AG10803 (cell line): ENCODE measurements around the gene RHOBTB3.
A peak's percentile ranks its signal among the peaks of the same experiment; 100 is the strongest.

Experiments
- DNase-seq: peaks from one replicate; pipeline ENCODE4 v3.0.0; 2010; ENCODE audit warnings: low read depth
- H3K4me3 ChIP-seq: 2 replicates; pipeline ENCODE4 v1.5.1; 2011; ENCODE audit warnings: mild to moderate bottlenecking, low read length, control low read depth
- TF ChIP-seq, protein P1 (sequence below): conservative IDR thresholded peaks from 2 replicates; pipeline ENCODE4 v1.5.1; 2011; ENCODE audit warnings: mild to moderate bottlenecking, low read length, control low read depth, inconsistent platforms

RHOBTB3 gene

DNA sequence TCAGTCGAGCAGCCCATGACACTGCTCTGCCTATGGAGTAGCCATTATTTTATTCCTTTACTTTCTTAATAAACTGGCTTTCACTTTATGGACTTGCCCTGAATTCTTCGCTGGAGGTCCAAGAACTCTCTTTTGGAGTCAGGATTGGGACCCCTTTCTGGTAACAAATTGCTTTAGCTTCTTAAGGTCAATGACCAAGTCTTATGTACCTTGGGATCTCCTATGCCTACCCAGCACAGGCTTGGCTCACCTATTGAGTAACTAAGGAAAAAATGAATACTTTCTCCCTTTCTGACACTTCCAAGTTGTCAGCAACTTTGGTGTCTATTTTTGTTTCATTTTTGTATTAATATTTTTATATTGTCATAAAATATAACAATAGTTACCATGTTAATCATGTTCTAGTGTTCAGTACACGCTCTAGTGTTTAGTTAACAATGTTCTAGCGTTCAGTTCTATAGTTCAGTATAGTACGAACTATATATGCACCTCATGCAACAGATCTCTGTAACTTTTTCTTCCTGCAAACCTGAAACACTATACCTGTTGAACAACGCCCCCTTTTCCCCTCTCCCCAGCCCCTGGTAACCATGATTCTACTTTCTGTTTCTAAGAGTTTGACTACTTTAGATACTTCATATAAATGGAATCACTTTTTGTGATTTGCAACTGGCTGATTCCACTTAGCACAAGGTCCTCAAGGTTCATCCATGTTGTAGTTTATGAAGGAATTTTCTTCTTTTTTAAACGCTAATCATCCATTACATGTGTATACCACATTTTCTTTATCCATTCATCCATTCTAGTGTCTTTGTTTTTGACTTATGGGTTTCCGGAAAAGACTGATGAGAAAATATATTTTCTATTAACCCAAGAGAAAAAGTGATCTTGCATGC lies 1.8 kb upstream of the RHOBTB3 start:
- TF ChIP-seq, protein P1, sequence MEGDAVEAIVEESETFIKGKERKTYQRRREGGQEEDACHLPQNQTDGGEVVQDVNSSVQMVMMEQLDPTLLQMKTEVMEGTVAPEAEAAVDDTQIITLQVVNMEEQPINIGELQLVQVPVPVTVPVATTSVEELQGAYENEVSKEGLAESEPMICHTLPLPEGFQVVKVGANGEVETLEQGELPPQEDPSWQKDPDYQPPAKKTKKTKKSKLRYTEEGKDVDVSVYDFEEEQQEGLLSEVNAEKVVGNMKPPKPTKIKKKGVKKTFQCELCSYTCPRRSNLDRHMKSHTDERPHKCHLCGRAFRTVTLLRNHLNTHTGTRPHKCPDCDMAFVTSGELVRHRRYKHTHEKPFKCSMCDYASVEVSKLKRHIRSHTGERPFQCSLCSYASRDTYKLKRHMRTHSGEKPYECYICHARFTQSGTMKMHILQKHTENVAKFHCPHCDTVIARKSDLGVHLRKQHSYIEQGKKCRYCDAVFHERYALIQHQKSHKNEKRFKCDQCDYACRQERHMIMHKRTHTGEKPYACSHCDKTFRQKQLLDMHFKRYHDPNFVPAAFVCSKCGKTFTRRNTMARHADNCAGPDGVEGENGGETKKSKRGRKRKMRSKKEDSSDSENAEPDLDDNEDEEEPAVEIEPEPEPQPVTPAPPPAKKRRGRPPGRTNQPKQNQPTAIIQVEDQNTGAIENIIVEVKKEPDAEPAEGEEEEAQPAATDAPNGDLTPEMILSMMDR = no peak
- no peak overlapping the region for H3K4me3 ChIP-seq
- DNase-seq = no peak

DNA sequence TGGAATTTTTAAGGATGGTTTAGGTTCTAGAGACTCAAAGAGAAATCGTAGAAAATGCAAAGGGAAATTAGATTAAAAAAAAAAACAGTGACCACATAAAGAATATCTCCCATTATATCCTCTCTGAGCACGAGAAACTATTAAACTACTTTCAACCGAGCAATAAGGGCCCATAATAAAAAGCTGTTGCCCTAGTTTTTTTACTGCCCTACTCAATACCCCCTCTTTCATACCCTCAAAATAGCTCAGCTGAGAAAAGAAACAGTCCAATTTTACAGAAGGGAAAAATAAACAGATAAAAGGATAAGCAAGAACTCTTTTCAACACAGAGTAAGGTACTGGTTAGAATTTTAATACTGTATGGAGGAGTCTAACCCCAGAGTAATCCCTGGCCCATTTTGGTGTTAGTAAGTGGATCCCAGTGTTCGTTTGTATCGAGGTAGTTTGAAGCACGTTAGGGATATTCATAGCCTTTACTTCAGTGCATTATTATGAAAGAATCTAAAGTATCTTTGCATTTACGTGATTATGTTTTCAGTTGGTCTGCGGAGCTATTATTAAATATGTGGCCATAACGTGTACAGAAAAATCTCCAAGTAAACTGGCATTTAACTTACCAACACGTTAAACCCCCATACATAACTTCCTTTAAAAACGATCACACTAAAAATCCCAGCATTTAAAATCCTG lies 980 bp upstream of the RHOBTB3 start:
- DNase-seq = no peak
- peak overlapping the region; percentile 85 for H3K4me3 ChIP-seq
- TF ChIP-seq, protein P1 = no peak

DNA sequence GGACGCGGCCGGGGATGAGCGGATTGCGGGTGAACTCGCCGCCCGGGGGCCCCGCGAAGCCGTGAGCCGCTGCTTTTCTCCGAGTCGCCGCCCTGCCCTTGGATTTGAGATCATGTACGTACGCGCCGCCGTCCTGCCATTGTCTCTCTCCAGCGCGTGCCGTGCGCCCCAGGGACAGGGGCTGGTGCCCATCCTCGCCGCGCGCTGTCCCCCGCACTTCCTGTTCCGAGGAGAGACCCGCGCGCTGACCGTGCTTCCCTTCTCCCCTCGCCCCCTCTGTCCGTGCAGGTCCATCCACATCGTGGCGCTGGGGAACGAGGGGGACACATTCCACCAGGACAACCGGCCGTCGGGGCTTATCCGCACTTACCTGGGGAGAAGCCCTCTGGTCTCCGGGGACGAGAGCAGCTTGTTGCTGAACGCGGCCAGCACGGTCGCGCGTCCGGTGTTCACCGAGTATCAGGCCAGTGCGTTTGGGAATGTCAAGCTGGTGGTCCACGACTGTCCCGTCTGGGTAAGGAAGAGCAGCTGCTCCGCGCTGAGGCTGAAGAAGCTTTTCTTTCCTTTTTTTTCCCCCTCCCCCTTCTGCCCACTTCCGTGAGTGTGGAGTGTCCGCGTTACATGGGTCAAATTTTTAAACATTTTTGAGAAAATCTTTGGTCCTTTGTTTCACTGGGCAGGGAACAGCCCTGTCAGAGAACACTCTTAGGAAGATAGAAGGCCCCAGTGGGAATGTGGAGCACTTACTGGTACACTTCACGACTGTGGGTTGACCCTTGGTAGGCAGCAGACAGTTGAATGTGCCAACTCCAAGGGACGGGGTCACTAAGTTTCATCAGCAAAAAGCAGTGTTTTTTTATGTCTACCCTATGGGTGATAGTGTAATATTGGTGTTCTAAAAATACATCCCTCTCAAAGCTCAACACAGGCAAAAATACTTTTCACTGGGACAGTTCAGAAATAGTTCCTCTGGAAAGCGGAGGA lies 727 bp downstream of the RHOBTB3 start:
- TF ChIP-seq, protein P1 = no peak
- peak overlapping the region; percentile 85 for H3K4me3 ChIP-seq
- peak; percentile 52 for DNase-seq

DNA sequence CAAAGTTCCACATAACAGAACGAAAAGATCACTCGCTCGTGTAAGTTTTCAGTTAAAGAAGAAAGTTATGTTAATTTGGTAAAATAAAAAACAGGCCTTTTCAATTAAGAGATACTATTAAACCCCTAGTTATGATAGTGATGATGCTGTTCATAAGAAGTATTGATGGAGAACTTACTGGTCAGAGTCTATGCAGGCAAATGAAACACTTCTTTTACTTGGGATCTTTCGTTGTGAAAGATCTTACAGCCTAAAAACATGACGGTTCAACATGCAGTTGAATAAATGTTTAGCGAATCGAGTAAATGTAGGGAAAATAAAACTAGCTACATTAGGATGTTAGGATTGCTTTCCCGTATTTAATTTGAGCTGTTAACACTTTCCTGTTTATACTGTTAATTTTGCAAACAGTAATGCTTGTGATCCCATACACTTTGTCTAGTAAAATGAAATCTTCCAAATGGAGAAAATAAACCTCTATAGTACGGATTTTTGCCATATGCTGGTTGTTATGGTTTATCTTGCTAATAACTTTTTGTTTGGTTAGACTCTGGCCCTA lies 2.0 kb downstream of the RHOBTB3 start:
- H3K4me3 ChIP-seq = peak overlapping the region; percentile 85
- TF ChIP-seq, protein P1 = no peak
- no peak for DNase-seq

DNA sequence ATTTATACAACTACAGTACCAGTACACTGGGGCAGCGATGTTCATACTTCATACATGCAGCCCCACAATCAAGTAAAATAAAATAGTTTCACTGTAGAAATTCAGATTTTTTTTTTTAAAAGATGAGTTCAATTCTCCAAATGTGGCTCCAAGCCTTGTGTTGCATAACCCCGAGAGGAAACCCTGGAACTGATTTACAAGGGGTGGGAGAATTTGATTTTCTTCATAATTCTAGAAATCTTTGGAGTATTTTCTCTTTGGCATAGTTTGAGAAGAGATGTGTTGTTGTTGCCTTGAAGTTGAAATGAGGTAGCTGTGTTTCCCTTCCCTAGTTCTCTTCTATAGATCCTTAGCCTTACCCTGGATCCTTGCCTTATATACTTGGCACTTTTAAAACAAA lies 3.1 kb downstream of the RHOBTB3 start:
- TF ChIP-seq, protein P1 = no peak
- DNase-seq = peak; percentile 31
- H3K4me3 ChIP-seq = peak overlapping the region; percentile 85

DNA sequence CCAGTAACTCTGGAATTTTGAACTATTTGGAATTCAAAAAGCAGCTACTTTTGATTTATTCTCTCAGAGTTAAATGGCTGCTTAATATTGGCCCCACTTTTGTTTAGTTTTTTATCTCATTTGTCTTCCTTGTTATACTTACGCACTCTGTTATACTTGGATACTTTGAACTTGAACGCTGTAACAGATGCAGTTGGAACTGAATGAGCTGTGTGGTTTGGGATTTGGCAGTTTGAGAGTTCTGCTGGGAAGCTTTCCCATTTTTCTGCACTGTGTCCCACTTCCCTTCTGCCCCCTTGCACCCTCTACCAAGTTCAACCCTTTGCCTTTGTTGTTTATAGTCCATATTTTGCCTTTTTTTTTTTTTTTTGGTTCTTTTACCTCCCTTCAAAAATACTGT lies 3.8 kb downstream of the RHOBTB3 start:
- peak; percentile 65 for DNase-seq
- H3K4me3 ChIP-seq = peak overlapping the region; percentile 85
- TF ChIP-seq, protein P1 = no peak
